ENCODE data around the gene MROH7. TPM values are rescaled to one million over a fixed set of nuclear protein-coding genes. Genes with fewer than 3 reads are reported as not detected.

Gene MROH7
- under 1 TPM in 1 of 3 donors, not detected in 2; 0.08 TPM for total RNA-seq

- H3K9me3 Mint-ChIP-seq: peaks cover 7% of the 10 kb centered on the region
- ATAC-seq (no peak), DNase-seq (no peak)
- H3K27me3 Mint-ChIP-seq (ENCODE audit: low read depth): peaks cover 11% of the 10 kb centered on the region
- H3K36me3 Mint-ChIP-seq (ENCODE audit: insufficient read depth): no peaks in the 10 kb centered on the region
- no peaks in the 10 kb centered on the region for H3K4me1 Mint-ChIP-seq (ENCODE audit: low read depth)
- H3K4me3 Mint-ChIP-seq: no peak within 1 kb of the TSS
These were observed at the start of gene MROH7 for GRCh38 chr1:54640863-54641836. TSS of gene MROH7 (plus strand) at chr1:54641786. CDS start at chr1:54652927, 11,141 bp downstream.

GRCh38 chr1:54593571-54594160, 47.9 kb upstream of the MROH7 start:
- Mint-ChIP-seq H3K4me3 (no peak overlapping the region), H3K27me3 (ENCODE audit: low read depth) (no peaks in the 10 kb centered on the region), H3K4me1 (ENCODE audit: low read depth) (peaks cover under 1% of the 10 kb centered on the region), H3K36me3 (ENCODE audit: insufficient read depth) (no peaks in the 10 kb centered on the region), H3K9me3 (no peaks in the 10 kb centered on the region)
- ATAC-seq: no peak
- no peak for DNase-seq

GRCh38 chr1:54594463-54594862, 47.1 kb upstream of the MROH7 start:
- DNase-seq (no peak), ATAC-seq (no peak)
- Mint-ChIP-seq H3K4me3 (no peak overlapping the region), H3K27me3 (ENCODE audit: low read depth) (no peaks in the 10 kb centered on the region), H3K9me3 (no peaks in the 10 kb centered on the region), H3K4me1 (ENCODE audit: low read depth) (no peaks in the 10 kb centered on the region), H3K36me3 (ENCODE audit: insufficient read depth) (no peaks in the 10 kb centered on the region)

GRCh38 chr1:54595956-54596498, 45.6 kb upstream of the MROH7 start:
- Mint-ChIP-seq H3K27me3 (ENCODE audit: low read depth) (no peaks in the 10 kb centered on the region), H3K4me1 (ENCODE audit: low read depth) (no peaks in the 10 kb centered on the region), H3K4me3 (no peak overlapping the region), H3K9me3 (no peaks in the 10 kb centered on the region), H3K36me3 (ENCODE audit: insufficient read depth) (no peaks in the 10 kb centered on the region)
- no peak for ATAC-seq
- no peak for DNase-seq

GRCh38 chr1:54596756-54597155, 44.8 kb upstream of the MROH7 start:
- DNase-seq: no peak
- Mint-ChIP-seq H3K27me3 (ENCODE audit: low read depth) (no peaks in the 10 kb centered on the region), H3K36me3 (ENCODE audit: insufficient read depth) (no peaks in the 10 kb centered on the region), H3K4me3 (no peak overlapping the region), H3K9me3 (no peaks in the 10 kb centered on the region), H3K4me1 (ENCODE audit: low read depth) (no peaks in the 10 kb centered on the region)
- ATAC-seq: no peak

GRCh38 chr1:54597455-54598030, 44.0 kb upstream of the MROH7 start:
- Mint-ChIP-seq H3K4me3 (no peak overlapping the region), H3K9me3 (no peaks in the 10 kb centered on the region), H3K4me1 (ENCODE audit: low read depth) (no peaks in the 10 kb centered on the region), H3K36me3 (ENCODE audit: insufficient read depth) (no peaks in the 10 kb centered on the region), H3K27me3 (ENCODE audit: low read depth) (no peaks in the 10 kb centered on the region)
- ATAC-seq: no peak
- DNase-seq: no peak

- H3K36me3 Mint-ChIP-seq (ENCODE audit: insufficient read depth): no peaks in the 10 kb centered on the region
- DNase-seq: no peak
- ATAC-seq: no peak
- no peaks in the 10 kb centered on the region for H3K9me3 Mint-ChIP-seq
- peaks cover 2% of the 10 kb centered on the region for H3K4me1 Mint-ChIP-seq (ENCODE audit: low read depth)
- H3K4me3 Mint-ChIP-seq: no peak overlapping the region
- H3K27me3 Mint-ChIP-seq (ENCODE audit: low read depth): no peaks in the 10 kb centered on the region
These were observed 42.3 kb upstream of the MROH7 start for GRCh38 chr1:54599211-54599823.

- Mint-ChIP-seq H3K27me3 (ENCODE audit: low read depth) (no peaks in the 10 kb centered on the region), H3K4me3 (no peak overlapping the region), H3K9me3 (no peaks in the 10 kb centered on the region), H3K36me3 (ENCODE audit: insufficient read depth) (no peaks in the 10 kb centered on the region), H3K4me1 (ENCODE audit: low read depth) (peaks cover 13% of the 10 kb centered on the region)
- no peak for ATAC-seq
- no peak for DNase-seq
These were observed 40.5 kb upstream of the MROH7 start for GRCh38 chr1:54600947-54601721.

GRCh38 chr1:54601730-54602129, 39.9 kb upstream of the MROH7 start:
- Mint-ChIP-seq H3K36me3 (ENCODE audit: insufficient read depth) (no peaks in the 10 kb centered on the region), H3K4me1 (ENCODE audit: low read depth) (peaks cover 13% of the 10 kb centered on the region), H3K4me3 (no peak overlapping the region), H3K27me3 (ENCODE audit: low read depth) (no peaks in the 10 kb centered on the region), H3K9me3 (no peaks in the 10 kb centered on the region)
- ATAC-seq: no peak
- DNase-seq: no peak

- Mint-ChIP-seq H3K9me3 (no peaks in the 10 kb centered on the region), H3K4me3 (no peak overlapping the region), H3K4me1 (ENCODE audit: low read depth) (peaks cover 13% of the 10 kb centered on the region), H3K36me3 (ENCODE audit: insufficient read depth) (no peaks in the 10 kb centered on the region), H3K27me3 (ENCODE audit: low read depth) (no peaks in the 10 kb centered on the region)
- ATAC-seq (no peak), DNase-seq (no peak)
These were observed 39.0 kb upstream of the MROH7 start for GRCh38 chr1:54602554-54602953.

- no peak for ATAC-seq
- Mint-ChIP-seq H3K36me3 (ENCODE audit: insufficient read depth) (no peaks in the 10 kb centered on the region), H3K27me3 (ENCODE audit: low read depth) (no peaks in the 10 kb centered on the region), H3K4me1 (ENCODE audit: low read depth) (peaks cover 13% of the 10 kb centered on the region), H3K4me3 (no peak overlapping the region), H3K9me3 (no peaks in the 10 kb centered on the region)
- DNase-seq: no peak
These were observed 38.3 kb upstream of the MROH7 start for GRCh38 chr1:54603241-54603640.

- Mint-ChIP-seq H3K9me3 (no peaks in the 10 kb centered on the region), H3K4me1 (ENCODE audit: low read depth) (peaks cover 13% of the 10 kb centered on the region), H3K36me3 (ENCODE audit: insufficient read depth) (no peaks in the 10 kb centered on the region), H3K27me3 (ENCODE audit: low read depth) (no peaks in the 10 kb centered on the region), H3K4me3 (no peak overlapping the region)
- ATAC-seq (no peak), DNase-seq (no peak)
These were observed 37.5 kb upstream of the MROH7 start for GRCh38 chr1:54604051-54604450.

GRCh38 chr1:54604572-54605370, 36.8 kb upstream of the MROH7 start:
- Mint-ChIP-seq H3K36me3 (ENCODE audit: insufficient read depth) (no peaks in the 10 kb centered on the region), H3K4me3 (peak overlapping the region; percentile 2), H3K27me3 (ENCODE audit: low read depth) (no peaks in the 10 kb centered on the region), H3K9me3 (no peaks in the 10 kb centered on the region), H3K4me1 (ENCODE audit: low read depth) (peaks cover 13% of the 10 kb centered on the region)
- ATAC-seq (peak; percentile 49 to 68), DNase-seq (no peak)
